Heart left ventricle (tissue), 13 donors: ENCODE results near the gene HFM1.

Source experiments
- CTCF ChIP-seq, 12 donors: fragments of 200-600 bp; sonication (generic) in 4 of 12; IDR thresholded peaks; one replicate each; pipeline versions ENCODE4 v1.5.0 to v1.8.0; 2018 to 2022; ENCODE audit warnings: antibody characterized with exemption in 12 of 12, mild to moderate bottlenecking in 5 of 12
- POLR2A ChIP-seq, 2 donors: fragments of 450-650 bp; IDR thresholded peaks; one replicate each; pipeline ENCODE4 v1.6.1; 2017; ENCODE audit warnings: antibody characterized with exemption in 2 of 2, mild to moderate bottlenecking in 2 of 2, moderate library complexity in 2 of 2
- donor health status: ischemic (EF 13 %, LVEDD 7.1; RV severe dilation, severe dysfunction).
- donor health status: DM: no; HTN: yes; CAD: no.
- donor health status: DM: no; HTN: no; CAD: no.
- donor health status: ischemic (EF 25% LVEDD 6.9; RV normal size, moderate dysfunction).
- donor health status: ischemic (EF 25% LVEDD 5.7; RV mildly dilated, moderate dysfunction).
- donor health status: ischemic (EF 35%, LVEDD 5.7; RV mildly dilated, moderate dysfunction).
- donor health status: nonischemic (EF 11% LVEDD 7.7; RV severe dilation, severe dysfunction).
- donor health status: DM: yes; HTN: yes; CAD: no.
- donor health status: PGD.
- donor health status: ischemic (EF 29% LVEDD 5.4; RV normal size, mild dysfunction).
- donor health status: nonischemic (EF 23%, LVEDD 6.1; RV moderate dilation, normal function).

GRCh38 chr1:91406773-91407389, 2.2 kb upstream of the HFM1 start:
- TF ChIP-seq POLR2A (IDR thresholded peaks at IDR 0.05) (no peak), CTCF (IDR thresholded peaks at IDR 0.05) (peak in 1 of 12 donors; percentile 13)
